HuH-7.5 (cell line): ENCODE data around the gene MN1.
"Not testable (repeated sequence)": the region's sequence is repeated elsewhere in the genome, so short reads cannot be mapped to it uniquely, and the experiment has no call there.

Experiments used
- DNase-seq: peaks from one replicate; pipeline ENCODE4 v3.0.0; 2011; ENCODE audit warnings: low spot score

Gene MN1

DNA sequence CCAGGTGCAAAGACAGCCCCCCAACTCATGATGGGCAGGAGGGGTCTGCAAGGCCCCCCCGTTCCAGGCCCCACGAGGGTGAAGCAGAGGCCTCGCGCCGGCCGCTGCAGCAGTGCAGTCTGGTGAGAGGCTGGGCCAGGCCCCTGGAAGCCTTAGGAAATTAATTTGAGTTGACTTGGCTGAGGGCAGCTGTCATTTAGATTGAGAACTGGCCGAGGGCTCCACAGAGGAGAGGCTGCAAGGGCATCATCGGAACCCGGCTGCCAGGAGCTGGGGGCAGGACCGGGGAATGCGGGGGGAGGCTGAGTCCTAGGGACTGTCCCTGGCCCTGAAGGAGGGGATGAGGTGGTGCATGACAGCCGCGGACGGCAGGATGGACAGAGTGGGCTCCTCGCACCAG lies 39.9 kb downstream of the MN1 start:
- no peak for DNase-seq

- DNase-seq: no peak
These were observed 40.6 kb downstream of the MN1 start for GRCh38 chr22:27761000-27761399.

DNA sequence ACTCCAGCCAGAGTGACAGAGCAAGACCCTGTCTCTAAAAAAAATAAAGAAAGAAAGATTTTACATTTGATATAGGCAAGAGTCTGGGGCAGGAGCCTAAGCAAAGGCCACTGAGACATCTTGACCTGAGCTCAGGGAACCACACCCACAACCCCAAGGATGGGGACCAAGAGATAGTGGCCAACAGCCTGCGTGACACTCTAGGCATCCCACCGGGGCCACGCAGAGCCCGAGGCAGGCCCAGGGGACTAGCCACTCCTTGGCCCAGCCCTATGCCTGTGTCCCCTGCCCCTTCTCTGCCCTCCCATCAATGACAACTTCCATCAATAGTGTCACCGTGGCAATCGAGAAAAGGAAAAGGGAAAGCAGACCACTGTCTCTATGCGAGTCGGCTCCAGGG lies 41.1 kb downstream of the MN1 start:
- DNase-seq: no peak

GRCh38 chr22:27757928-27758525 lies 43.5 kb downstream of the MN1 start:
- DNase-seq: no peak

GRCh38 chr22:27756212-27756660 lies 45.3 kb downstream of the MN1 start:
- DNase-seq: no peak

- no peak for DNase-seq
These were observed 45.9 kb downstream of the MN1 start for GRCh38 chr22:27755521-27756211.

DNA sequence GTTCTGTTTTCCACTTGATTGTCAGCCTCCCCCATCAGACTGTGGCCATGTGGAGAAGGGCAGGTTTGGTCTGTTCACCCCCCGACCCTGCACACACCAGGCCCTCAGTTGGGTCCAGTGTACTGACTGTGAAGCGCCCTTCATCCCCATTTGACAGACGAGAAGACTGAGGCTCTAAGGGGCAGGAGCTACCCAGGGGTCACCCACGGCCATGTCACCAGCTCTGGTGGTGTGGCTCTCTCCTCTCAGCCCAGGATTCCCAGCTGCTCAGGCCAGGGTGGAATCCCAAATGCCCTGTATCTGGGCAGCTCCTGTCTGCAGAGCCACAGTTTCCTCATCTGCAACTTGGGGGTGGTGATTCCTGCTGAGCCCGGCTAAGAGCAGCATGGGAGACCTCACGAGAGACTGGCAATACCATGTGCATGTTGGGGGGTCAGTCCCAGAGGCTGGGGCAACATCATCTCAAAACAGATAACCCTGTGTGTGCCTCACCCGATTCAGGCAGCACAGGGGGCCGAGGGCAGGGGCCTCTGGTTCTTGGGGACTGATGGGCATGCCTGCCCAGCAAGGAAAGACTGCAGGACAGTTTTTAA lies 46.6 kb downstream of the MN1 start:
- no peak for DNase-seq

- no peak for DNase-seq
These were observed 47.2 kb downstream of the MN1 start for GRCh38 chr22:27754247-27754887.

- DNase-seq: no peak
These were observed 48.8 kb downstream of the MN1 start for GRCh38 chr22:27752771-27753170.

DNA sequence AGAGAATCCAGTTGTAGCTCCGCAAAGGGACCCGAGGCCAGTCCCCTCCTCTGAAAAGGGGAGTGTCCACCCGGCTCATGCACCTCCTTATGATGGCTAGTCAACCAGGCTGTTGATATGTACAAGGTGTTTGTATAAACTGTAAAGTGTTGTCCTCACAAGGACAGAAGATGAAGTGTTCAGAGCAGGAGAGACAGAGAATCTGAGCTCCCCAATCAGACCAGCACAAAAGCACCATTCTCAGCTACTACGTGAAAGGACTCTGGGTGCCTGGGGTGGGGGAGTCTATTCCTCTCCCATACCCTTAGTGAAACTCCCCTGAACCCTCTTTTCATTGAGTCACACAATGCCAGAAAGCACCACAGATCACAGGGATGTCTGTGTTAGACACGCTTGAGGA lies 49.4 kb downstream of the MN1 start:
- no peak for DNase-seq

GRCh38 chr22:27751277-27752070 lies 50.1 kb downstream of the MN1 start:
- DNase-seq: no peak

- no peak for DNase-seq
These were observed 50.8 kb downstream of the MN1 start for GRCh38 chr22:27750584-27751265.

- no peak for DNase-seq
These were observed 51.8 kb downstream of the MN1 start for GRCh38 chr22:27749597-27750225.

DNA sequence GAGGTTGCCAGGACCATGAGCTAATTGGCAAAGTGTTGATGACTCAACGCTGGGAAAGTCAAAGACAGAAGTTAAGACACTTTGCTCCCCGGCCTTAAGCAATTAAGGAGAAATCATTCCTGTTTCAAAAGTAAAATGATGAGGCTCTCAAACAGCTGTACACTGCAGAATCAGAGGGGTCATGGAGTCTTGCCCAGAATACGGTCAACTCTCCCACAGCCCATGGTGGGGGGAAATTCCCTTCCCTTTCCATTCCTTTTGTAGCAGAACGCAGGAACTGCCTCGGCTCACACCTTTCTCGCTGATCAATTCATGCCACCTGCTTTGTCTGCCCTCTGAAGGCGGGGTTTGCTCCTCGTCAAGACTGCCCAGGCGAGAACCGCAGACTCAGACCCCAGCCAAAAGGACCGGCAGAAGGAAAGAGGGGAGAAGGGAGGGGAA lies 52.8 kb downstream of the MN1 start:
- no peak for DNase-seq

GRCh38 chr22:27748349-27748748 lies 53.2 kb downstream of the MN1 start:
- DNase-seq: no peak

DNA sequence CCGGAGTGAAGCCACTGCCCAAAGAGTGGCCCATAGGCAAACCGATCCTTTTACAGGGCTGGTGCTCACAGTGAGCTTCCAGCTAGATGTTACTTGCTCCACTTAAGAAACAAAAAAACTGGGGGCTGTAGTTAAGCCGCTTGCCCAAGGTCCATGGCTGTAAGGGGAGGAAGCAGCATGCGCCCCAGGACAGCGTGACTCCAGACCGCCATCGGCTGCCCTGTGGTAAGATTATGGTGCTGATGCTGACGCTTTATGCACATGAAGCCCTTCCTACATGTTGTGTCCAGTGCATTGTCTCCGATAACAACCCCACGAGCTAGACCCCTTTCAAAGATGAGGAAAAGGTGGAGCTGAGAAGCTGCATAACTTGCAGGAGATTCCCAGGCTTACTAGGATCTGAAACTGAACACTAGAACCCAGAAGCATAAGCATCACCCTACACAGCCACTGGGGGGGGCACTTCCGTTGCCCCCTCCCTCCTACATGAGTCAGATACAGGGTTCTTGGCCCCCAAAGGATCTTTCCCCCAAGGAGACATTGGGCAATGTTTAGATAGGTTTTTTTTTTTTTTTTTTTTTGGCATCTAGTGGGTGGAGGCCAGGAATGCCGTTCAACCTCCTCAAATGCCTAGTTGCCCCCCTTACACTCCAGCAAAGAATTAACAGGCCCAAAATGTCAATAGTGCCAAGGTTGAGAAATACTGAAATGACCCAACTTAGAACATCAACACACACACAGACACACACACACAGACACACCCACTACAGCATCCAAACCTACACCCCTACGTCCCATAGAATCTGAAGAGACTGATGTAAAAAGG lies 53.9 kb downstream of the MN1 start:
- DNase-seq: no peak

DNA sequence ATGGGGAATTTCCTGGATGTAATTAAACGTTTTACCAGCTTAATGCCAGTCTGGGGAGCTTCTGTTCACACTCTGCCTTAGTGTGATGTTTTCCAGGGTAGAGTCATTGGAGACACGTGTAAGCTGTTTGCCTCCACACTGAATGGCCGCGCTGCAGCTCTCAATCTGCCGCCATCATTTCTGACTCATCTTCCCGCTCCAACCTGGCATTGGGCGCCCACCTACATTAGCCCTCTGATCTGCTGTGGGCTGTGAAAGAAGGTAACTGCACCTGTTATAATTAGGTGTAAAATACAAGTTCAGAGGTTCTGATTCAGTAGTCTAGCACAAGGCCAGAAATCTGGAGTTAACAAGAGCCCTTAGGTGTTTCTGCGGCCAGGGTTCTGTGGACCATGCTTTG lies 54.6 kb downstream of the MN1 start:
- no peak for DNase-seq

DNA sequence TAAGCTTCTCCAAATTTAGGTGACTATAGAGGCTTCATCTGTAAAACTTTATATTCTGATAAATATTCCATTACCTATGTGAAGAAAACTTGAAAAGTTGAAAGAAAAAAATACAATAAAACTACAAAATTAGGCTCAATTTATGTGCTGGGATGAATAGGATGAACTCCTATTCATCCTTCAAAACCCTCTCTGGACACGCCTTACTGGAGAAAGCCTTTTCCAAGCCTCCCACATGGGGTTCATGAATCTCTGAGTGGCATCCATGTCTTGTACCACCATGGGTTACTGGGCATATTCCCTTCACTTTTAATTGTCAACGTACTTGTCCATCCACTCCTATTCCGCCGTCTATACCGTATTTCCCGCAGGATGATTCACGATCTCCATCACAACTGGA lies 55.7 kb downstream of the MN1 start:
- no peak for DNase-seq

DNA sequence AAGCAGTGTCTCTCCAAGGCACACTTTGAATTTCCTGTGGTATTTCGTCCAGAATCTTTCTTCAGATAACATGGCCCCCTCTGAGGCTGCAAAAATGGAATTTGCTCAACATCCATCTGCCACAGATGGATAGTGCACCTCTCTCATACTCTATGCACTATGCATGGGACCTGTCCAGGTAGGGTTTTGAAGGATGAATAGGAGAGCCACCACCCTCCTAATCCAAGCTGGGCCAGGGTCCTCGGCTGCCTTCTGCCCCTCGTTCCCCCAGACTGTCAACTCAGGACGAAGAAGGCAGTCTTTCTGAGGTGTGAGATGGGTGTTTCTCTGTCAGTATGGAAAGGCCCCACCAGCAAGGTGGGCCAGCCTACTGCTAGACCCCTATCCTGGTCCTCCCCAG lies 56.4 kb downstream of the MN1 start:
- DNase-seq: no peak

DNA sequence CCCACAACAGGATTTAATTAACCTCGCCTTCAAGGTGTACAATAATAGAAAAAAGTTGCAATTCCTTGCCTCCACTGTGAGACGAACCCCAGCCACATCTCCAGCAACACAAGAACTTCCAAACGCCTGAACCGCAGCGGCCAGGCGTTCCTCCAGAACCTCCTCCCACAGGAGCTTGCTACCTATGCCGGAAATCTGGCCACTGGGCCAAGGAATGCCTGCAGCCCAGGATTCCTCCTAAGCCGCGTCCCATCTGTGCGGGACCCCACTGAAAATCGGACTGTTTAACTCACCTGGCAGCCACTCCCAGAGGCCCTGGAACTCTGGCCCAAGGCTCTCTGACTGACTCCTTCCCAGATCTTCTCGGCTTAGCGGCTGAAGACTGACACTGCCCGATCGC lies 57.5 kb downstream of the MN1 start:
- not testable (repeated sequence) for DNase-seq
